ENCODE data around the gene HTT.
A peak's percentile ranks its signal among the peaks of the same experiment; 100 is the strongest.
"Not testable (repeated sequence)": the region's sequence is repeated elsewhere in the genome, so short reads cannot be mapped to it uniquely, and the experiment has no call there.

Gene HTT

GRCh38 chr4:3085948-3086670, 11.6 kb downstream of the HTT start:
- no peak for DNase-seq

- no peak for DNase-seq
These were observed 12.8 kb downstream of the HTT start for GRCh38 chr4:3087115-3087797.

- no peak for DNase-seq
These were observed 17.0 kb downstream of the HTT start for GRCh38 chr4:3091464-3091863.

GRCh38 chr4:3094701-3095100, 20.2 kb downstream of the HTT start:
- not testable (repeated sequence) for DNase-seq

- no peak for DNase-seq
These were observed 21.7 kb downstream of the HTT start for GRCh38 chr4:3096202-3096601.

GRCh38 chr4:3098346-3098745, 23.9 kb downstream of the HTT start:
- no peak for DNase-seq

- peak; percentile 40 for DNase-seq
These were observed 32.1 kb downstream of the HTT start for GRCh38 chr4:3106339-3107186.

GRCh38 chr4:3107271-3107670, 32.8 kb downstream of the HTT start:
- no peak for DNase-seq

GRCh38 chr4:3107691-3108121, 33.2 kb downstream of the HTT start:
- DNase-seq: no peak

- no peak for DNase-seq
These were observed 33.7 kb downstream of the HTT start for GRCh38 chr4:3108211-3108610.

- no peak for DNase-seq
These were observed 37.0 kb downstream of the HTT start for GRCh38 chr4:3111461-3111860.

- no peak for DNase-seq
These were observed 37.7 kb downstream of the HTT start for GRCh38 chr4:3112201-3112600.

GRCh38 chr4:3112609-3113469, 38.4 kb downstream of the HTT start:
- DNase-seq: no peak

GRCh38 chr4:3114377-3114776, 39.9 kb downstream of the HTT start:
- DNase-seq: no peak

GRCh38 chr4:3115637-3116270, 41.3 kb downstream of the HTT start:
- no peak for DNase-seq

GRCh38 chr4:3116955-3117354, 42.5 kb downstream of the HTT start:
- no peak for DNase-seq

GRCh38 chr4:3118312-3118711, 43.8 kb downstream of the HTT start:
- DNase-seq: no peak

- no peak for DNase-seq
These were observed 45.0 kb downstream of the HTT start for GRCh38 chr4:3119464-3119863.

- DNase-seq: no peak
These were observed 46.6 kb downstream of the HTT start for GRCh38 chr4:3121110-3121509.

GRCh38 chr4:3121596-3121995, 47.1 kb downstream of the HTT start:
- DNase-seq: no peak

- no peak for DNase-seq
These were observed 47.6 kb downstream of the HTT start for GRCh38 chr4:3122081-3122563.

- DNase-seq: no peak
These were observed 48.7 kb downstream of the HTT start for GRCh38 chr4:3123181-3123671.

All from NCI-H1436 (cell line).